DMS53 treated with DMSO at 0.1 percent for 48 hours (cell line): ENCODE results near the gene C17orf58.
"Not testable (repeated sequence)": the region's sequence is repeated elsewhere in the genome, so short reads cannot be mapped to it uniquely, and the experiment has no call there.

Experiments
- DNase-seq: peaks from one replicate; lab custom pipeline; 2025; ENCODE audit not compliant: unreplicated experiment; lab: John Stamatoyannopoulos, UW

Gene C17orf58

DNA sequence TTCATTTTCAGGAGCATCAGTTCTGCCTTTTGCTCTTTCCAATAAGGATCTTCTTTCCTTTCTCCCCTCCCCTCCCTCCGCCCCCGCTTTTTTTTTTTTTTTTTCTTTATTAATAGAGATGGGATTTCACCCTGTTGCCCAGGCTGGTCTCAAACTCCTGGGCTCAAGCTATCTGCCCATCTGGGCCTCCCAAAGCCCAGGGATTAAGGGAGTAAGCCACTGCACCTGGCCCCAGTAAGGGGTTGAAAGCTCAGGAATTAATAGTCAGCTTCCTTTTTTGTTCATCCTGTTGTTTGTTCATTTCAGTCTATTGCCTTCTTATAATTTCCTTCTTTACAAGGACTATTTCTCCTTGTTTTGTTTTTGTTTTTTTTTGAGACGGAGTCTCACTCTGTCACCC lies 7.9 kb upstream of the C17orf58 start:
- DNase-seq, result no peak

GRCh38 chr17:67999291-67999911 lies 3.1 kb upstream of the C17orf58 start:
- DNase-seq, result peak; percentile 54

DNA sequence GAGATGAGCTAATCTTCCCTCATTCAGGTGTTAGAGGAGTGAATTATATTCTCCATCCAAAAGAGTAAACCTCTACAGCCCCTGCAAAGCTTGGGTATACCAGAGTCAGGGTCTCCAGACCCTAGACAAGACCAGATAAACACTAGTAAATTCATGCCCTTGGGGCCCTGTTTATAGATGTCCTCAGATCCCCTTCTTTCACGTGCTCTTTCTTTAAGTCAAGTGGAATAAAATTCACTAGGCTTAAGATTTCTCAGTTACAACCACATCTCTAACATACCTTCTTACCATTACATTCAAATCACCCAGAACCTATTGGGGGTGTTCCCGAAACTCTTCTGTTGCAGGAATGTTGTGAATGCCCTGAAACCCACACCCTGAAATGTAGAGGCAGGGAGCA lies 2.2 kb upstream of the C17orf58 start:
- no peak for DNase-seq

- DNase-seq, result peak; percentile 19
Observed at GRCh38 chr17:67995570-67996263, 552 bp downstream of the C17orf58 start.

- DNase-seq, result peak; percentile 40
Observed at GRCh38 chr17:67994817-67995569, 1.3 kb downstream of the C17orf58 start.

- peak; percentile 63 for DNase-seq
Observed at GRCh38 chr17:67993998-67994361, 2.3 kb downstream of the C17orf58 start.

DNA sequence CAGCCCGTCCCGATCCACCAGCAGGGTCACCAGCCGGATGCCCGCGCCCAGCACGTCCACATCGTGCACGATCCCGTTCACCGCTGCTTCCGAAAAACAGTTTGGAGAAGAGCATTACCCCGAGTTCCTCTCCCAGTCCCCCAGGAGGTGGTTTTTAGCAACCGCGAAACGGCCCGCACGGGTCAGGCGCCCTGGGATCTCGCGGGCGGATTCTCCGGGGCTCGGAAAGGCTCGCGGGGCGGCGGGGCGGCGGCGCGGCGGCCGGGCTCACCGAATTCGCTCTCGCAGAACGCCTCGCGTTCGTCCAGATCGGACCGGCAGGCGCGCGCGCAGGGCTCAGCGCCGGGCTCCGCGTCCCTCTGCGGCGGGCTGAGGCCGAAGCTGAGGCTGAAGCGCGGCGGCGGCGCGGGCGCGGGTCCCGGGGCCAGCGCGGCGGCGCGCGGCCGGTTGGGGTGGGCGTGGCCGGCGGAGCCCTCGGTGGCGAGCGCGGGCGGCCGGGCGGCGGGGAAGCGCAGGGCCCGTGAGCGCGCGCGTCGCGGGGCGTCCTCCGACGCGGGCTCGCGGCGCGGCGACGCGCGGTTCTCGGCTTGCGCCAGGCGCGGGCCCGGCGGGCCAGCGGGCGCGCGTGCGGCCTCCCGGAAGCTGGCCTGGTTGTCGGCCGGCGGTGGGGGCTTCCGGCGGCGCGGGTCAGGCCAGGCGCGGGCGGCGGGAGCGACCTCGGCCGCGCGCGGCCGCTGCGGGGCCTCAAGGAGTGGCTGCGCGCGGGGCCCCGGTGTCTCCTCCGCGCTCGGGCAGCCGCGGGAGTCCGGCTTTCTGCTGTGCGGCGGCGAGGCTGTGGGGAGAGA lies 2.9 kb downstream of the C17orf58 start:
- peak; percentile 74 for DNase-seq

DNA sequence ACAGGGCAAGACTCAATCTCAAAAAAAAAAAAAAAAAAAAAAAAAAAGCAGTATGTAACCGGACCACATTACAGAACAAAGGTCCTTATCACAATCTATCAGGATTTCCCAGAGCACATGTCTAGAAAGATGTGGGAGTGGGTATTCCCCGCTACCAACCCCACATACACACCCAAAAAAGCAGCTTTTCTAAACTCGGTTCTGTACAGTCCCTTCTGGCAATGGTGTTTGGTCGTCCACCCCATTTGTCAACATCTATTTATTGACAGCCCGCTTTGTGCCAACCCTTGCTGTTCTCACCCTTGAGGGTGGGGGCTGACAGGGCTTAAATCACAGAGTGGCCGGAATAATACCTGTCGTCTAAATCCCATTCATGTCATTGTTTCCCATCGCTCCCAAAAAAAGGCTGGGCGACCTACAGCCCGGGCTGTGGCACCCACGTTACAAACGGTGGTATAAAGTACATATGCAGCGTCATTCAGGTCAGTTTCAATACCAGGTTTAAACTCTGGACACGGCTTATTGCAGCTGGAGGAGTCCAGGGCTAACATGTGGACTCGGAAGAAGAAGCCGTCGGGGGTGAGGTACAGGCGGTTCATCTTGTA lies 3.6 kb downstream of the C17orf58 start:
- DNase-seq, result peak; percentile 27

- DNase-seq, result no peak
Observed at GRCh38 chr17:67990909-67991308, 5.4 kb downstream of the C17orf58 start.

GRCh38 chr17:67983383-67983688 lies 12.9 kb downstream of the C17orf58 start:
- DNase-seq, result no peak

DNA sequence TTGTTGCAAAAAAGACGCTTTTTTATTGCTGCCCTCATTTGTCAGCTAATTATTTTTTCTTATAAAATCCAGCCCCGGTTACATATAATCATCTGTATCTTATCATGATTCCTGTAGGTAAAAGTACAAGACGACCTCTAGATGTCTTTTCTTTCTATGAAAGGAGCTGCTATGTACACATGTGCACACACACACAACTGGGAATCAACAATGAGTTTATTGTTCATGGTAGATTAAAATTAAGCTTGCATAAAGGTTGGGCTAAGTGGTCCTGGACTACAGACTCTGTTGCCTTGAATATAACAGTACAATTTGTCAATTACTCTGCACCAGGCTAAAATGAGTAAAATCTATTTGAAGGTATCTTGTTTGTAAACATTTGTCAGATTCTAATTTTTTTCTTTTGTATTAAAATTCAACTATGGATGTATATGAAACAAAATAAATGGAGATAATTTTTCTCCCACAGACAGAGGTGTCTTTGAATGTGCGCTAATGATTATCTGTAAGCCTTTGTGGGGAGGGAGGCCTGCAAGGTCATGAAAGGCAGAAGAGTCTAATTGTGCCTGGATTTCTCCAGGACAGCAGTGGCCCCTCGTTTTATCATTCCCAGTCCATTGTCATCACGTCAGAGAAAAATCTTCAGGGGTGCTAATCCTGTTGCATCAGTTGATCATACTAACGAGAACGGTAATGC lies 13.4 kb downstream of the C17orf58 start:
- DNase-seq, result no peak

- no peak for DNase-seq
Observed at GRCh38 chr17:67982034-67982640, 14.1 kb downstream of the C17orf58 start.

DNA sequence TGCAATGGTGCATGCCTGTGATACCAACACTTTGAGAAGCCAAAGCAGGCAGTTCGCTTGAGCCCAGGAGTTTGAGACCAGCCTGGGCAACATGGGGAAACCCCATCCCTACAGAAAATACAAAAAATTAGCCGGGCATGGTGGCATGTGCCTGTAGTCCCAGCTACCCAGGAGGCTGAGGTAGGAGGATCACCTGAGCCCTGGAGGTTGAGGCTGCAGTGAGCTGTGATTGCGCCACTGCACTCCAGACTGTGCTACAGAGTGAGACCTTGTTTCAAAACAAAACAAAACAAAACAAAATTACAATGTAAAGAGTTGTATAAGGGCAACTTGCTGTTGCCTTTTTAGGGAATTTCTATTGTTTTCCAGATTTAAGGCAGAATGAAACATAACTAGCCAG lies 15.4 kb downstream of the C17orf58 start:
- not testable (repeated sequence) for DNase-seq

GRCh38 chr17:67980456-67980855 lies 15.8 kb downstream of the C17orf58 start:
- no peak for DNase-seq

DNA sequence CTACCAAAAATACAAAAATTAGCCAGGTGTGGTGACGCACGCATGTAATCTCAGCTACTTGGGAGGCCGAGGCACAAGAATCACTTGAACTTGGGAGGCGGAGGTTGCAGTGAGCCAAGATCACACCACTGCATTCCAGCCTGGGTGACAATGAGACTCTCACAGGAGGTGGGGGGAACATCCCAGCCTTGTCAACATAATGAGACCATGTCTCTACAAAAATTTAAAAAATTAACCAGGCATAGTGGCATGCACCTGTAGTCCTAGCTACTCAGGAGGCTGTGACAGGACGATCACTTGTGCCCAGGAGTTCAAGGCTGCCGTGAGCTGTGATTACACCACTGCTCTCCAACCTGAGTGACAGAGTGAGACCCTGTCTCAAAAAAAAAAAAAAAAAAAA lies 20.0 kb downstream of the C17orf58 start:
- not testable (repeated sequence) for DNase-seq

DNA sequence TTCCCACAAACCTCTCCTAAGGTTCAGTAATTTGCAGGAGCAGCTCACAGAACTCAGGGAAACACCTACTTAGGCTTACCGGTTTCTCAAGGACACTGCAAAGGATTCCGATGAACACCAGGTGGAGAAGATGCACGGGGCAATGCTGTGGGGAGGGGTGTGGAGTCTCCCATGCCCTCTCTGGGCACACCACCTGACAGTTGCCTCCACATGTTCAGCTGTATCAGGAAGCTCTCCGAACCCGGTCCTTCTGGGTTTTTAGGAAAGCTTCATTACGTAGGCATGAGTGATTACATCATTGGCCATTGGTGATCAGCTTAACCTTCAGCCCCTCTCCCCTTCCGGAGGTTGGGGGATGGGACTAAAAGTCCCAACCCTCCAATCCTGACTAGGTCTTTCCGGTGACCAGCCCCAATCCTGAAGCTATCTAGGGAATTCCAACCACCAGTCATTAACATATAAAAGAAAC lies 21.6 kb downstream of the C17orf58 start:
- DNase-seq, result no peak

- DNase-seq, result no peak
Observed at GRCh38 chr17:67974185-67974584, 22.1 kb downstream of the C17orf58 start.

DNA sequence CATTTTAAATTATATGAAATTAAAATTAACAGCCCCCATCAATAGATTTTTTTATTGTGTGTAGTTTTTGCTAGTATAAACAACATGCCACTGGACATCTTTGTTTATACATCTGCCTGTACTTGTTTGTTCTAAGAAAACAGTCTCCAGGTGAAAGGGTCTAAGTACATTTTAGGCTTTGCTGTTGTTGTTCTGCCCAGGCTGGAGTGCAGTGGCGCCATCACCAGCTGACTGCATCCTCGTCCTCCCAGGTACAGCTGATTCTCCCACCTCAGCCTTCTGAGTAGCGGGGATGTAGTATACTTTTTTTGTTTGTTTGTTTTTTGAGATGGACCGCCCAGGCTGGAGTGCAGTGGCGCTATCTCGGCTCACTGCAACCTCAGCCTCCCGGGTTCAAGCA lies 25.5 kb downstream of the C17orf58 start:
- peak; percentile 43 for DNase-seq

DNA sequence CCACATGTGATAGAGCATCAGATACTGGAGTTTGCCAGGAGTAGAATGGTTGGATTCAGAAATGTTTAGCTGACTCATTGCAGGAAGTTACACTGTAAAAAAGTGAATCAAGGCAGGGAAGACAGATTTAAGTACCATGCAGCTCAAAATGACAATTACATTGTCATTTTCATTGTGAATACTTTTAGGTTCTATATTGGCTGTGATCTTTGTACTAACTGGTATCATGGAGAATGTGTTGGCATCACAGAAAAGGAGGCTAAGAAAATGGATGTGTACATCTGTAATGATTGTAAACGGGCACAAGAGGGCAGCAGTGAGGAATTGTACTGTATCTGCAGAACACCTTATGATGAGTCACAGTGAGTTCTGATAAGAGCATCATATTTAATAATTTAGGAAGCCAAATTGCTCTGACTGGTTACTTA lies 33.1 kb downstream of the C17orf58 start:
- peak; percentile 66 for DNase-seq

- not testable (repeated sequence) for DNase-seq
Observed at GRCh38 chr17:67962156-67962555, 34.1 kb downstream of the C17orf58 start.
